ENCODE results near the gene TLCD3B. TPM values are rescaled to one million over a fixed set of nuclear protein-coding genes. Genes with fewer than 3 reads are reported as not detected.

TLCD3B gene
- total RNA-seq, 1 experiment from 2014 or later: 20.9 TPM

GRCh38 chr16:30022887-30023286, 8.2 kb downstream of the TLCD3B start, which contains the start of gene C16orf92:
C16orf92 (plus strand) TSS chr16:30023198; CDS start chr16:30023341, 143 bp downstream.
- H2BK12ac ChIP-seq (ENCODE audit: insufficient read length, low read depth, low read length): no peak within 1 kb of the TSS
- H2BK15ac ChIP-seq (ENCODE audit: low read depth, low read length): no peak within 1 kb of the TSS
- H3K23me2 ChIP-seq (ENCODE audit: insufficient read length, low read depth, low read length, poor library complexity, severe bottlenecking): peaks cover 4% of the 10 kb centered on the region
- Mint-ChIP-seq H3K27ac (peak within 1 kb of the TSS in 2 of 3 experiments; percentile 69 to 85; a peak in 2 of 7 replicates), H3K36me3 (ENCODE audit: insufficient read depth in 1 of 3, low read depth in 3 of 3) (peaks cover 6 to 15% (median 11%) of the 10 kb centered on the region in 3 experiments; a peak in 5 of 7 replicates), H3K9me3 (no peaks in the 10 kb centered on the region; a peak in 1 of 5 replicates), H3K27me3 (ENCODE audit: low read depth) (peaks cover 2% of the 10 kb centered on the region), H3K4me1 (peaks cover 1 to 10% of the 10 kb centered on the region in 2 experiments), H3K4me3 (no peak within 1 kb of the TSS; a peak in 1 of 5 replicates)
- no peak within 1 kb of the TSS for H2AFZ ChIP-seq (ENCODE audit: low read length)
- no peak within 1 kb of the TSS for H2AK5ac ChIP-seq (ENCODE audit: insufficient read length, low read length)
- H4K5ac ChIP-seq (ENCODE audit: insufficient read length, low read depth, low read length): no peak within 1 kb of the TSS
- no peak within 1 kb of the TSS for H2BK5ac ChIP-seq (ENCODE audit: insufficient read length, low read length)
- H3K27me3 ChIP-seq (ENCODE audit: insufficient read depth, low read length): no peaks in the 10 kb centered on the region; the same call in 1 of the 2 replicates
- no peak within 1 kb of the TSS for H2BK20ac ChIP-seq (ENCODE audit: low read depth, low read length, poor library complexity, severe bottlenecking)
- H3K27ac ChIP-seq (ENCODE audit: insufficient read length, low read depth, low read length): no peak within 1 kb of the TSS
- no peak within 1 kb of the TSS for H3T11ph ChIP-seq (ENCODE audit: low read length)
- no peak within 1 kb of the TSS for H3K4me2 ChIP-seq (ENCODE audit: insufficient read depth, insufficient read length, low read length)
- H3K18ac ChIP-seq (ENCODE audit: insufficient read length, low read depth, low read length): no peak within 1 kb of the TSS
- no peak for TF ChIP-seq CTCF (conservative IDR thresholded peaks at IDR 0.05)
- H3K79me1 ChIP-seq (ENCODE audit: insufficient read depth, low read depth, low read length, poor library complexity, severe bottlenecking): no peaks in the 10 kb centered on the region
- no peaks in the 10 kb centered on the region for H3K79me2 ChIP-seq (ENCODE audit: insufficient read depth, low read length)
- WGBS (ENCODE audit: extremely low coverage, insufficient read length, low lambda C conversion rate): no CpG with 5 or more reads among the region's 6 CpGs
- H3K56ac ChIP-seq (ENCODE audit: insufficient read length, low read depth, low read length): no peak within 1 kb of the TSS
- no peak for DNase-seq
- no peak within 1 kb of the TSS for H3K23ac ChIP-seq (ENCODE audit: insufficient read length, low read depth, low read length)
- no peaks in the 10 kb centered on the region for H3K9me3 ChIP-seq (ENCODE audit: control insufficient read depth, low read depth, low read length)
- no peak within 1 kb of the TSS for H2BK120ac ChIP-seq (ENCODE audit: low read depth, low read length, poor library complexity, severe bottlenecking)
- no peak within 1 kb of the TSS for H4K91ac ChIP-seq (ENCODE audit: insufficient read length, low read depth, low read length)
- H4K20me1 ChIP-seq (ENCODE audit: control insufficient read depth, insufficient read depth, insufficient read length): no peaks in the 10 kb centered on the region
- H4K8ac ChIP-seq (replicated peaks; ENCODE audit: insufficient read length, low read depth, low read length): no peak within 1 kb of the TSS
- H3K4ac ChIP-seq (ENCODE audit: low read depth, low read length): no peak within 1 kb of the TSS
- no peaks in the 10 kb centered on the region for H3K4me1 ChIP-seq (ENCODE audit: insufficient read depth, low read length)
- no peak within 1 kb of the TSS for H3K14ac ChIP-seq (ENCODE audit: insufficient read depth, low read length)
- no peak within 1 kb of the TSS for H3K9ac ChIP-seq (ENCODE audit: extremely low read depth, insufficient read length, low read length)

Data from H9 (cell line).